GM21825 (cell line): ENCODE measurements around the gene AGBL1.

Experiments
- ATAC-seq: cut with Tn5 transposase; IDR thresholded peaks from one replicate; pipeline ENCODE4 v1.9.1; 2021; ENCODE audit warnings: mild to moderate bottlenecking, moderate library complexity; ENCODE audit not compliant: unreplicated experiment

The AGBL1 gene

GRCh38 chr15:86316726-86317383, 237.2 kb downstream of the AGBL1 start:
- no peak for ATAC-seq

DNA sequence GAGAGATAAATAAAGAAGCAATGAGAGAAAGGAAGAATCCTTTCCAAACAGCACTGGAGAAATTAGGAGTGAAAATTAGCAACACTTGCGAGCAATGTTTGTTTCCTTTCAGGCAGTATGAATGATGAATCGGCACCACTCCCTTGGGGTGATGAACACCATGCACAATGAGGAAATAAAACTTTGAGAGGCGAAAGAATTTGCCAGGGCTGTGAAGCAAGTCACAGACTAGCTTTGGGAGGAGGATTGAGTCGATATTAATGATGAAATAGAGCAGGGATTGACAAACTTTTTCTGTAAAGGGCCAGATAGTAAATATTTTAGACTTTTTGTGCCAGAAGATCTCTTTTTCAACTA, 237.7 kb downstream of the AGBL1 start:
- ATAC-seq: no peak

DNA sequence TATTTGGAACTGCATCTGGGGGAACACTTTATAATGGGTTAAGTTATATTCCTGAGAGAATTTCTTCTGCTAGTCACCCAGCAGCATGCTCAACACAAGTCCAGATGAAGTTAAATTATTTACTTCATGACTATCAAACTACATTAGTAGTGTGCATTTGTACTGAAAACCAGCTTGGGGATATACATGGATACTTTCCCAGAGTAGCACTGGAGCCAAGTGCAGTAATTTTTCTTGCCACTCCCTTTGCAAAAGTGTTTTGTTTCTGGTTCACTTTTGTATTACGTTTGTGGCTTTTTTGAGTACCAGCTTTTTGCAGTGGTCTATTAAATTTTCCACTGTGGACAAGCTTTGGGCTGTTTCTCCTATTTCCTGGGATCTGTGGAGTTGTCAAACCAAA, 243.0 kb downstream of the AGBL1 start:
- ATAC-seq: no peak

DNA sequence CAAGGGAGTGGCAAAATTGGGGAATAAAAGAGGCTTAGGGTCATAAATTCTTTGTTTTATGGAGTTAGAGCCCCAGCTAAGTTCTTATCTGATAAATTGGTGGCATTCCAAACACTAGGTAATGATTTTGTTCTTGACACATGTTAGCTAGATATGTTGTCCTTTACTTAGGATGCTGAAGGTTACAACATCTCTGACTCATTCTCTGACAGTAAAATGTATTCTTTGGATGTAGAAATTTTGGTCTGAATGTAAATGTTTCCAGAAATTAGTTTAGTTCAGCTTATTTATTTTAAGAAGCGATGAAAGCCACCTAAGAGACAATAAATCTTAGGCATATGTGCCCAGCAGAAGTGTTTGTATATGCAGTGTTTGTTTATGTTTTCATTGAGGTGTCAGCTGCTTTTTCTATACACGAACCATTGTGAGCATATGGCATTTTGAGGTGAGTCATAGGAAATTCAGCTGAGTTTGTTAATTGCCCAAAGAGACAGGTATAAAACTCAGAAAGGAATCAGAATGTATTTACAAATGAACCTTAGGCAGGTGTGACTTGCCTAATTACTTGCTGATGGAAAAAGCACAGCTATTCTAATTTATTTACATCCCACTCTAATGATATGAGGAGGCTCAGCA, 247.7 kb downstream of the AGBL1 start:
- no peak for ATAC-seq

DNA sequence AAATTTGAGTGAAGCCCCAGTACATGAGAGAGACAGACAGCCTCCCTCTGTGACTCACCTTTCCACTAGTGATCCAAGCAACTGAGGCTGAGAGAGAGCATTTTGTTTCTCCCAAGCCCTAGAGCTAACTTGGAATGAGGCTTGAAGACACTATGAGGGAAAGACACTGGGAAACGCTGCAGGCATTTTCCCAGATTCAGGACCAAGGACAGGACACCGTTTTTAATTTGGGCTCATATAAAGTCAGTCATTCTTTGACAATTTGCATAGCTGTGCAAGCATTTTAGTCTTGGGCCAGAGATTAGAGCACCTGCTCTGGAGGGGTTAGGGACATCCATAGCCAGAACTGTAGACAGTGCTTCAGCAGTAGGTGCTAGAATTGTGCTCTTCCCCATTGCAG, 249.0 kb downstream of the AGBL1 start:
- no peak for ATAC-seq

GRCh38 chr15:86329311-86330013, 249.8 kb downstream of the AGBL1 start:
- ATAC-seq: no peak

- ATAC-seq: no peak
These were observed 254.1 kb downstream of the AGBL1 start for GRCh38 chr15:86333819-86334218.

GRCh38 chr15:86336051-86336788, 256.5 kb downstream of the AGBL1 start:
- no peak for ATAC-seq

DNA sequence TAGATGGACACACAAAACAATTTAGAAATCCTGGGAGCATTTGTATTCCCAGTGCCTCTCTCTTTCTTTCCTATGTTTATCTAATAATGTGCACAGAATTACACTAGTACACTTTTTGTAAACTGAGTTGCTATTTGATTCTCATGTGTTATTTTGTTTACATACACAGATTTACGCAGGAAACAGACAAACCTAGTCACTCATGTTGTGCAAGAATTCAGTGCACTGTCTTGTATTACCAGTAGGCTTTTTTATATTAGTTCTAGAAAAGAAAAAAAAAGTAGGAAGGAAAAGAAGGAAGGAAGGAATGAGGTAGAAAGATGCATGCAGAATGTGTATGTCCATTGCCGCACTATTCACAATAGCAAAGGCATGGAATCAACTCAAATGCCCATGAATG, 257.4 kb downstream of the AGBL1 start:
- ATAC-seq: no peak

- no peak for ATAC-seq
These were observed 267.6 kb downstream of the AGBL1 start for GRCh38 chr15:86347245-86347644.

DNA sequence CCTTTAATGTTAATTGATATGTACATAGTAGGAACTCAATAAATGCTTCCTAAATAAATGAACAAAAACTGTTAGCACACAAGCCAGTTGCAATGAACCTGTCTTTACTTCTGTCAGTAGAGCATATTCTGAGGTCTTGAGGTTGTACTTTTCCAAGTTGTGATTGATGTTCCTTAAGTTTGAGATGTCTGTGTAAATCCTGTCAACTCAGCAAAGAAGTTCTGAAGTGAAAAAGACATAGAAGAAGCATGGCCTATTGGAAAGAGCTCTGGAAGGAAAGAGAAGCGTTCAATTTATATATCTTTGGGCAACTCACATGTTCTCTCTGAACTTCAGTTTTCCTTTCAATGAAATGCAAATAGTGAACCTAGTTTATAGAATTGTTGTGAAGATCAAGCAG, 269.9 kb downstream of the AGBL1 start:
- no peak for ATAC-seq

DNA sequence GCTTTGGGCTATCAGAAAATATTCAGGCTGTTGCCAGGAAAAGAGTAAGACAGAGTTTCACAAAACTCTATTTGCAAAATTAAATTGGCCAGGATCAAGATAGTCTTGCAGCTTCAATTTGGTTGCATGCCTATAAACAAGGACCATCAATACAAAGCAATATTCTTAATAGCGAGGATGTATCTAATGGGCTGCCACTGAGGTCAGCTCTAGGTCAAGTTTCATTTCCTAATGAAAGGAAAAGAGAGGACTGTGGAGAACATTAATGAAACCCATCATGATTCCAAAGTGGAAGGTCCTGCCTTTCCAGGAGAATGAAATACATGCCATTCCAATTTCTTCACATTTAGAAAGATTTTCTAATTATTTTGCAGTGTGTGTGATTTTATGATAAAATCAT, 273.5 kb downstream of the AGBL1 start:
- ATAC-seq: no peak

GRCh38 chr15:86355361-86355760, 275.7 kb downstream of the AGBL1 start:
- no peak for ATAC-seq

DNA sequence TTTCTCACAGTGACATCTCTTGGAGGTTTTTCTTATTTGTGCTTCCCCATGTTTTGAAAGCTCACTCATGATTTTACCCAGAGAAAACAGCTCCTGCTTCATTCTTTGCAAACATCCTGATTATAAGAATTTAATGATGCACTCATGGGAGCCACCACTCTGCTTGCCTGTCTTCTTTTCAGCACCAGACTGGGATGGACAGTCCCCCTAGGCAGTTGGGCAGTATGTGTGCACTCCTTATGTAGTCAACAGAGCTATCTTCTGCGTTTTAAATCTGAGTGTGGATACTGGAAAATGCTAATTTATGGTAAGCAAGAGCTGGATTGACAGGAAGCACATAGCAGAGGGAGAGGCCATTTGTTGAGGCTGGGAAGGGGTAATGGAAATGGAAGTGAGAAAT, 276.1 kb downstream of the AGBL1 start:
- no peak for ATAC-seq

DNA sequence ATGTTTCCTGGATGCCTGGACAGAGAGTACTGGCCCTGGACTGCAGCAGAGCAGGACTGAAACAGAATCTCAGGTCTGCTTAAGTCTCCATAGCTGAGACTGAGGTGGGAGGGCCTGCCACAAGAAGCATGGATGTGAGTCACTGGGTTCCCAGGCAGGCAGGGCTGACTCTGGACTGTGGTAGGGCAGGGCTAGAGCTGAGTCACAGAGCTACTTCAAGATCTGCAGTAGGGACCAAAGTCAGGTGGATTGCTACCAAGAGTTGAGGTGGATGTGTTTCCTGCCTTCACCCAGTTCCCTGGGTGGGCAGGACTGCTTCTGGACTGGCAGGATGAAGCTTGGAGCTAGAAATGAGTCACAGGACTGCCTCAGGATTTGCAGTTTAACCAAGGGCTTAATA, 282.9 kb downstream of the AGBL1 start:
- ATAC-seq: no peak

DNA sequence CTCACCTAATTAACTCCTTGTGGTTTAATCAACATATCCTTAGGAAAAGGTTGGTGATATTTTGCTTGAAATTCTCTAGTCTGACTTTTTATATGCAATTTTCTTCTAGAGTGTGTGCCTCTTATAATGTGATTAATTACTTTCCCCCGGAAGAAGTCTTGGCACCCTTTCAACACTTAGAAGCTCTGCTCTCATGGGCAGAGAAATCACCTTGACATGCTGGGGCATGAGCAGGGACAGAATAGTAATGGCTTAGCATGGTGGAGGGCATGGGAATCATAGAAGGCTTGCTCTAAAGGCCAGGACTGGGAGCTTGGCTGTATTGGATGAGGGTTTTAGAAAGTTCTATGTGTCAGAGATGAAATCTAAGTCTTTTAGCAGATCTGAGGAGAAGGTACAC, 293.5 kb downstream of the AGBL1 start:
- no peak for ATAC-seq

GRCh38 chr15:86375733-86376280, 296.1 kb downstream of the AGBL1 start:
- ATAC-seq: no peak

DNA sequence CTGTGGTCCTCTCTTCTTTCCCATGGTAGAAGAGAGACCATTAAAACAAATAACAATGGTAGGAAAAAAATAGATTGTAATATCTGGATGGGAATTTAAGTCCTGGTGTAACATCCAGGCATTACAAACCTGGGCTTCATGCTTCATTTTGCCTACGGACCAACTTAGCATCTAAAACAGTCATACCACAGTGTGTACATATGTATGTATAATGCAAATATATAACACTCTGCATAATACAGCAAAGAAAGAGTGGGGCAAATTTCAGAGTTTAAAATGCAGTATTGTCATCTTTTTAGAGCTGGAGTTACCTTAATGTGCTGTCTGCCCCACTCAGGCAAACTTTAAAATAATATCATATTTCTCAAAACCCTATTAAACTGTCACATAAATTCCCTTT, 298.2 kb downstream of the AGBL1 start:
- no peak for ATAC-seq

DNA sequence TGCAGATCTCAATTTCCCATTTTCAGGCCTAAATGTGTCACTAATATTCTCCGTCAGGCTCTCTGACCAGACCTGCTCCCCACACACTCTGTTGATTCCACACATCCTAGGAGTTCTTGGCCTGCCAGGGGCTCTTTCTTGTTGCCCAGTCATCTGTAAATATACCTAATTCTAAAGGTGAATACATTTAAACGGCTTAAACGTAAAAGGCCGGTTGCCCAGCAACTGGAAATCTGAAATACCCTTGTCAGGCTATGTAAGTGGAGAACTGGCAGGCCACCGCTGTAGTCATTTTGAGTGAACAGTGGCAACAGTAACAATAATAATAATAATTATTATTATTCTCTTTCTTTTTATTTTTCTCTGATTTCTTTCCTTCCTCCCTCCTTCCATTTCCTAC, 302.7 kb downstream of the AGBL1 start:
- no peak for ATAC-seq

DNA sequence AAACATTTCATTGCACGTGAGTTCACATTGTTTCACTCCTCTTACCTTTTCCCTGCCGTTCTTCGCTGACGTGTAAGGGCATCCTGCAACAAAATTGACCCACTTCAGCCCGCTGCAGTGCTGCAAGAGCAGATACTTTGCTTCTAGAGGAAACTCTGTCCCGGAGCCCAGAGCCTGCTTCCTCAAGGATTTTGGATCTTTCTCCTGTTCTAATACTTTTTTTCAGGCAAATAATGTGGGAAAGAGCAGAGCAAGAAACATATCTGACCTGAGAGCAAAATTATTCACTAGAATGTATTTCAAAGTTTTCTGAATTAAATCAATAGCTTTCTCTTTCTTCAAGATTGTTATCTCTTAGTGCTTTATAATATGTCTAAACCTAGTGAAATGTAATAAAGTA, 303.9 kb downstream of the AGBL1 start:
- ATAC-seq: no peak

DNA sequence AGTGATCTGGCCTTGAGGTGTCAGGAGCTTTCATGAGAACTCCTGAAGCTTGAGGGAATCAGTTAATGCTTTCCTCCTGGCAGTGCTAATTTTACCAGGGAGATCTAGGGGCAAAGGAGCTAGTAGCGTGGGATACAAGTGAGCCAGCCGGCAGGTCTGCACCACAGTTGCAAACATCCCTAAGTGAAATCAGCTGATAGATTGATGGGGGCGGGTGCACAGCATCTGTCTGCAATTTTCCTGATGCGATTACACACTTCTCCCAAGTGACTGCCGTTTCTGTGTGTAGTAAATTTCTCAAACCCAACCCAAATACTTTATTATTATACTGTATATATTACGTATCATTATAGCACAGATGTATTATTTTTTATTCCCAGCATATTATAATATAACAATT, 304.5 kb downstream of the AGBL1 start:
- no peak for ATAC-seq
